HG03469 (cell line): ENCODE data around the gene RPL41.
"Not testable (repeated sequence)": the region's sequence is repeated elsewhere in the genome, so short reads cannot be mapped to it uniquely, and the experiment has no call there.

ENCODE experiments used
- ATAC-seq: cut with Tn5 transposase; IDR thresholded peaks from one replicate; pipeline ENCODE4 v1.9.1; 2021; ENCODE audit warnings: mild to moderate bottlenecking, moderate library complexity, moderate number of reproducible peaks; ENCODE audit not compliant: unreplicated experiment

Gene RPL41

DNA sequence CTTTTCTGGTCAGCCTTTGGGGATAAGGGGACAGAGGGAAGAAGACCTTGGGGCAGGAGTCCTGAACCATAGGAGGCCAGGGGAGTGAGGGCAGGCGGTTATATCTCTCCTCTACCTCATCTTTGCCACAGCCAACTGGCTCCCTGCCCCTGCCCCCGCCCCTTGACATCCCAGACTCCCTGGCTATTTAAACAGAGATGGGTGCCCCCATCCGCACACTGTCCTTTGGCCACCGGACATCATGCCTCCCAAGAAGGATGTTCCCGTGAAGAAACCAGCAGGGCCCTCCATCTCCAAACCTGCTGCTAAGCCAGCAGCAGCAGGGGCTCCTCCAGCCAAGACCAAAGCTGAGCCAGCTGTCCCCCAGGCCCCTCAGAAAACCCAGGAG is 37.2 kb downstream of the RPL41 start:
- ATAC-seq: no peak

DNA sequence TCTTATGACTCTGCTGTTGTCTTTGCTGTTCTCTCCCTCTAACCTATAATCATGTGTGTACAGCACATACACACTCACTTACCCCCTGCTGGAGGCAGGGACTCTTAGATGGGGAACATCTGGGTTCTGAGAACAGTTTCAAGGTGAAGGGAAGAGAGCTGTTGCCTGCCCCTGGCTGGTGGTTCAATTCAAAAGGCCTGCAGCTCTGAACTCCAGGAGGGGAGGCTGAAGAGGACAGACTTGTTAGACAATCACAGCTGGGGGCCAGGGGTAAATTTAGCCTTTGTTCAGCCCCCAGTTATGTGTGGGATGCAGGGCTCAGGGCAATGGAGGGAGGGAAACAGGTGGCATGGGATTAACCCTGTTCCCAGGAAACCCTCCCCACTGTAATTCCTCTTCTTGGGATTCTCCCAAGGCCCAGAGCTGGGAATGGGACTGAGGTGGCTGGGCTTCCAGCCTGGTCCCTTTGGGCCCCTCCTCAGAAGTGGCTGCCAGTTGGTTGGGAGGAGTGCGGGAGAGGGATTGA is 37.9 kb downstream of the RPL41 start:
- no peak for ATAC-seq

DNA sequence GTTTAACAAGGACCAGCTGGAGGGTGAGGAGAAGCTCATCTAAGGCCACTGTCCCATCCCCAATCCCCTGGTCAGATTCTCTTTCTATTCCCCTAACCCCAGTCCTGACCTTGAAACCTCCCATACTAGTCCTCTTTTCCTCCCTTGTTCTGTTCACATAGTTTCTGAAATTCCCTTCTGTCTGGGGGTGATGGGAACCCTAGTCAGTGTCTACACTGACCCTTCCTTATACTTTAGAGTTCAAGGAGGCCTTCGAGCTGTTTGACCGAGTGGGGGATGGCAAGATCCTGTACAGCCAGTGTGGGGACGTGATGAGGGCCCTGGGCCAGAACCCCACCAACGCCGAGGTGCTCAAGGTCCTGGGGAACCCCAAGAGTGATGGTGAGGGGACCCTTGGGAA is 38.4 kb downstream of the RPL41 start:
- no peak for ATAC-seq

DNA sequence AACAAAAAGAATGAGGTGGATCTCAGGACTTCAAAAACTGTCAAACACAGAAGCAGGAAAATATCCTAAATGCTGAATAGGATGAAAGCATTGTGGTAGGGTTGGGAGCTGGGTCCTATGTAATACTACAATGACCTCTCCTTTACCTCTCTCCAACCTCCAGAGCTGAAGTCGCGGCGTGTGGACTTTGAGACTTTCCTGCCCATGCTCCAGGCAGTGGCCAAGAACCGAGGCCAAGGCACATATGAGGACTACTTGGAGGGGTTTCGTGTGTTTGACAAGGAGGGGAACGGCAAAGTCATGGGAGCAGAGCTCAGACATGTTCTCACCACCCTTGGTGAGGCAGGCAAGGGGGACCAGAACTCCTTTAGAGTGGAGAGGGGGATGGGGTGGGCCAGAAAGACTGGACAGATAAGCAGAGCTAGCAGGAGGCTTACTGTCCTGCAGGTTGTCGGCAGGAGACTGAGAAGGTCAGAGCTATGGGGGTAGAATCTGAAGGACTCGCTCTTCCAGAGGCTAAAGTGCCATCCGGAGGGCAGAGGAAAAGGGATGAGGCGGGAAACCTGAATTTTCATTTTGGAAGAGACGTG is 38.9 kb downstream of the RPL41 start:
- no peak for ATAC-seq

DNA sequence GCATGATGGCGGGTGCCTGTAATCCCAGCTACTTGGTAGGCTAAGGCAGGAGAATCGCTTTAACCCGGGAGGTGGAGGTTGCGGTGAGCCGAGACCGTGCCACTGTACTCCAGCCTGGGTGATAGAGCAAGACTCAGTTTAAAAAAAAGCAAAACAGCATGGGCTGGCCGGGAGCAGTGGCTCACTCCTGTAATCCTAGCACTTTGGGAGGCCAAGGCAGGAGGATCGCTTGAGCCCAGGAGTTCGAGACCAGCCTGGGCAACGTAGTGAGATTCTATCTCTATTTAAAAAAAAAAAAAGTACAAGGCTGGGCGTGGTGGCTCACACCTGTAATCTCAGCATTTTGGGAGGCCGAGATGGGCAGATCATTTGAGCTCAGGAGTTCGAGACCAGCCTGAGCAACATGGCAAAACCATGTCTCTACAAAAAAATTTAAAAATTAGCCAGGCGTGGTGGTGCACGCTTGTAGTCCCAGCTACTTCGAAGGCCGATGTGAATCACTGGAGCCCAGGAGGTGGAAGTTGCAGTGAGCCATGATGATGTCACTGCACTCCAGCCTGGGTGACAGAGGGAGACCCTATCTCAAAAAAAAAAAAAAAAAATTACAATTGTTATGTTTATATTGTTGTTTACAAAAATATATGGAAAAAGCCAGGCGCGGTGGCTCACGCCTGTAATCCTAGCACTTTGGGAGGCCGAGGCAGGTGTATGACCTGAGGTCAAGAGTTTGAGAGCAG is 40.2 kb downstream of the RPL41 start:
- not testable (repeated sequence) for ATAC-seq

DNA sequence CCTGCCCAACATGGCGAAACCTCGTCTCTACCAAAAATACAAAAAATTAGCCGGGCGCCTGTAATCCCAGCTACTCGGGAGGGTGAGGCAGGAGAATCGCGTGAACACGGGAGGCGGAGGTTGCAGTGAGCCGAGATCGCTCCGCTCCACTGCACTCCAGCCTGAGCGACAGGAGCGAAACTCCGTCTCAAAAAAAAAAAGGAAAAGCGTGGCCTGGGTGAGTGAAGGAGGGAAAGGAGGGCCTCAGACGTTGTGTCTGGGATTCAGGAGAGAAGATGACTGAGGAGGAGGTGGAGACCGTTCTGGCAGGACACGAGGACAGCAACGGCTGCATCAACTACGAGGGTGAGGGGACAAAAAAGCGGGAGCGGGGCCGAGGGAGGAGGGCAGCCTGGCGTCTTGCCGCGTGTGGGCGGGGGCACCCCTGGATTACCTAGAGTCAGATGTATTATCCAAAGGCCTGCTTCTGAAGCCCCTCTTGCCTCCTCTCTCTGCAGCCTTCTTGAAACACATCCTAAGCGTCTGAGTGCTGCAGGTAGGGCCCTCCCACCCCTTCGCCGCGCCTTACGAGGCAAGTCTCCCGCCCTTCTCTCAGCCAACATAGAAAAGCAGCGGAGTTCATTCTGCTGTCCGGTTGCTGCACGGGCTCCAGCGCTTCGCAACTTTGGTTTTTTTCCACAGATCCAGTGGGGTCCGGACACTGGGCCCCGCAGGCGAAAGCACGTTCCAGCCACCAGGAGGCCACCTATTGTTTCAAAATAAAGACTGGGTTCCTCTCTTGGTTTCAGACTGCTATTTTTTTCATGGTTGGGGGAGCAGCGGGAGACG is 41.0 kb downstream of the RPL41 start:
- peak; percentile 14 for ATAC-seq

DNA sequence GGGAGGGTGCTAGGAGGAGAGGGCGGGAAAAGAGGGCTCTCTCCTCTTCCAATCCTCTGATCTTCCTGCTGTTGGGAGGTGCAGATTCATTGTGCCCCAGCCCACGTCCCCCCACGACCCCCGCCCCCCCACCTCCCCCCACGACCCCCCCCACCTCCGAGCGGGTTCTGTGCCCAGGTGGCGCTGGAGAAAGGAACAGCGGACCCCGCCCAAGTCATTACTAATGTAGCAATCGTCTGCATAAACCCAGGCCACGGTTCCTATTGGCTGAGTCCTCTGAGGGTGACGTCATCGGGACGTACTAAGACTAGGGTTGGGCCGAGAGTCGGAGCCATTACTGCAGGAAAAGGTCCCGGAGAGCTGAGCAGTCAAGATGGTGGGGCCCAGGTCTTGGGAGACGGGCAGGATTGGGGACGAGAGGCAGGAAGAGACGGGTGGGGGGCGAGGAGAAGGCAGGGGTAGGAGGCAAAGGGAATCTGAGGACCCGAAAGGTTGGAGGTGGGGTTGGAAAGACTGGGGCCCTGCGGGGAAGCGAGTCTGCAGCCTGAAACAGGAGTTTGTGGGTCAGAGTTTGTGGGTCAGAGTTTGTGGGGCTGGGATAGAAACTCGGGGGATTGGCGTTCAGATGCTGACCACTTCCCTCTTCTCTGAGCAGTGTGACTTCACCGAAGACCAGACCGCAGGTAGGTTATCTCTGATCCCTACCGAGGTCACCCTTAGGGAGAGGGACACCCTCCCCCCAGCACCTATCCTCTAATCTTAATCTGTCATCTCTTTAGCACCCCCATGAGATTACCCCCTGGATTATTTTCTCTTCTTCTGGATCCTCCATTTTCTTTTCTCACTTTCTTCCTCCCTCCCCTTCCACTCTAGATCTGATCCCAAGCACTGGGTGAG is 41.8 kb downstream of the RPL41 start, which contains the start of gene MYL6:
TSS of gene MYL6 (plus strand) at position 331 of the 897 bp plus-strand sequence. CDS start at position 374, 43 bp downstream.
- ATAC-seq: peak; percentile 48

DNA sequence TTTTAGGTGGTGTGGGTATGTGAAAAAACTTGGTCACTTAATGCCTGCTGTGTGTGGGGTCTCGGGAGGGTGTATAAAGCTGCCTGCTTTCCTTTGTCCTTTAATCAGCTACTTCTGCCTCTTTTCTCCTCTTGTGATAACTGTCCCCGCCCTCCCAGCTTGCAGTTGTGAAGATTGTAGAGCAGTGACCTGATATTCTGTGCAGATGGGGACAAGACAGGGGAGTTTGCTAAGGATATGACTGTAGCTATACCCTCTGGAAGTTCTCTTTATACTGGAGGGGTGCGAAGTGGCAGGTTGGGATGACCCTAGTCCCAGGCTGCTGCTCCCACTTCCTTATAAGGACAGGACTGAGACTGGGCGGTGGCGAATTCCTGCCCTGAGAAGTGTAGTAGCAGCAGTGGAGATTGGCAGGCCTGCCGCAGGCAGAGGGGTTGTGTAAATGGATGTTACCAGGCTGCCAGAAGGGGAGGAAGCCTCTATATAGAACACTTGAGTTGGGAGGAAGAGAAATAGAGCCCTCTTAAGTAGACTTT is 42.6 kb downstream of the RPL41 start:
- no peak for ATAC-seq

DNA sequence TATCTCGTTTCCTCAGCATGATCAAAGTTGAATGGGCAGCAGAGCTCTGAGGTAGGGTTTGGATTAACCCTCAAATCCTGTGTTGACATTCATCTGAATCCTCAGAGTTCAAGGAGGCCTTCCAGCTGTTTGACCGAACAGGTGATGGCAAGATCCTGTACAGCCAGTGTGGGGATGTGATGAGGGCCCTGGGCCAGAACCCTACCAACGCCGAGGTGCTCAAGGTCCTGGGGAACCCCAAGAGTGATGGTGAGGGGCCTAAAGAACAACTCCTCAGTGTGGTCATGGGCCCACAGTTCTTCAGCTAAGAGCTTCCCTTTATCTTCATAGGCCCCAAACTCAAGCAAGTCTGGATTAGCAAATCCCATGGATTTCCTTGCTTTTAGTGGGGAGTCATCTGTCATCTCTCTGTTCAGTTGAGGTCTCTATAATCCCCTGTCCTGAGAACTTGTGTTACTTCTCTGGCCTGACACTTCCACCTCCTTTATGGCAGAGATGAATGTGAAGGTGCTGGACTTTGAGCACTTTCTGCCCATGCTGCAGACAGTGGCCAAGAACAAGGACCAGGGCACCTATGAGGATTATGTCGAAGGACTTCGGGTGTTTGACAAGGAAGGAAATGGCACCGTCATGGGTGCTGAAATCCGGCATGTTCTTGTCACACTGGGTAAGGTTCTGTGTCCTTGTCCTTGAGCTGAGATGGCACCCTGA is 43.2 kb downstream of the RPL41 start:
- no peak for ATAC-seq

DNA sequence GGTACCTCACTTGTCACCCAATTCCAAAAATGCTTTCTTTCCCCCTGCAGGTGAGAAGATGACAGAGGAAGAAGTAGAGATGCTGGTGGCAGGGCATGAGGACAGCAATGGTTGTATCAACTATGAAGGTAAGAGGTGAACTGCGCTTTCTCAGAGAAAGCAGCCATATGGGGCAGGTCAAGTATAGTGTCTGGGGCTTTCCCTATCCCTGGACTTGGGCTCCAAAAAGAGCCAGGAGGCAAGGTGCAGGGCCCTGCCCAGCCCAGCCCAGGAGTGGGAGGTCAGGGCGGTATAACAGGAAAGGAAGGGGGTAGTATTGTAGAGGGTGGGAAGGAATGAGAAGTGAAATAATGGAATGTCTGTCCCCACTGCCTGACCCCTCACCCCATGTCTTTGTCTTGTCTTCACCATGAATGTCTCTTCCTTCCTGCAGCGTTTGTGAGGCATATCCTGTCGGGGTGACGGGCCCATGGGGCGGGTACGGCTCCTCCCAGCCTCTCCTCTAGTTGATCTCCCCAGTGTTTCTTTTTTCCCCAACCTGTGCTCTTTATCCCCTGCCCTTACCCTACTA is 43.8 kb downstream of the RPL41 start:
- no peak for ATAC-seq

DNA sequence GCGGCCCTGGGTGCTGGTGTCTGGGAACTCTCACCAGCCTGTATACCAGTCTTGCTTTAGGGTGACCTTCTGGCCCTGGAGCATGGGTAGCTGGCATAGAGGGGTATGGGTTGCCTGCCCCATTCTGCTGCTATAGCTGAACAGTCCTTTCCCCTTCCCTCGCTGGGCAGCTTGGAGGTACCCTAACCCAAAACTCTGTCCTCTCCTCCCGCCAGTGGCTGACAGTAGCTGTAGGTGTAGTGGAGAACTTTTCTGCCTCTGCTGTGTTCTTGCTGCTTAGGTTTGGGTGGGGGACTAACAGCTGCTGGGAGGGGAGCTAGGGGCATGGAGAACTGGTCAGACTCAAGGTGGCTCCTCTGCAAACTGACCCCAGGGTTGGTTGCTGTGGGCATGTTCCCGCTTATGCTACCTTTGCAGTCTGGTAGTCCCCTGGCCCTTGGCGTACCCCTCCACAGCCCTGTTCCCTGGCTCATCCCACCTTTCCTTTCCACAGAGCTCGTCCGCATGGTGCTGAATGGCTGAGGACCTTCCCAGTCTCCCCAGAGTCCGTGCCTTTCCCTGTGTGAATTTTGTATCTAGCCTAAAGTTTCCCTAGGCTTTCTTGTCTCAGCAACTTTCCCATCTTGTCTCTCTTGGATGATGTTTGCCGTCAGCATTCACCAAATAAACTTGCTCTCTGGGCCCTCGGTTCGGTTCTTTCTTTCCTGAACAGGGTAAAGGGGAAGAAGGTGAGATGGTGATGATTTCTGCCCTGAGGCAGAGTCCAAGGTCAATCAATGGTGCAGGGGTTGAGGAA is 44.7 kb downstream of the RPL41 start:
- no peak for ATAC-seq

DNA sequence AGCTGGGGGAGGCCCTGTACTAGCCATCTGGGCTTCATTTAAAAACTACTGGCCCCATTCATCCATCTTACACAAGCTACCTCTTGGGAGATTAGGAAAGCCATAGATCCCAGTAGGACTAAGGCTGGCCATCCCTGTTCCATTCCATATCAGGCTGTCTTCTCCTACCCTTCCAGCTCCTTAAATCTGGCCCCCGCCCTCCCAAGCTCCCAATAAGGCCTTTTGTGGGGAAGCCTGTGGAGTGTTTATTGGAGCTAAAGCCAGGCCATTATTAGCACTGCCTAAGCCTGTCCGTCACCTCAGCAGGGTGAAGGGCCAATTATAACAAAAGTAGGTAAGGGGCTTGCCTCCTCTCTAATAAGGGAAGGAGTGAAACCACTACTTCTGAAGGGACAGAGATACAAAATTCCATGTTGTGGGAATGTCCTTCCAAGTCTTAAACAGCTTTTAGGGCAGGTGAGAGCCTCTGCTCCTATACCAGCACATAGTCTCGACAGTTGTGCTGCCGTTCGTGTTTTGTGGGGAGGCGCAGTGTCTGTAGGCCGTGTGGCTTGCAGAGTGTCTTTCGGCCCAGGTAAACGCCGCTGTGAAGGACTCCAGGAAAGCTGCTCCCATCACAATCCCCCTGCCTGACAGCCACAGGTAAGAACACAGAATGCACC is 45.4 kb downstream of the RPL41 start:
- ATAC-seq: no peak

DNA sequence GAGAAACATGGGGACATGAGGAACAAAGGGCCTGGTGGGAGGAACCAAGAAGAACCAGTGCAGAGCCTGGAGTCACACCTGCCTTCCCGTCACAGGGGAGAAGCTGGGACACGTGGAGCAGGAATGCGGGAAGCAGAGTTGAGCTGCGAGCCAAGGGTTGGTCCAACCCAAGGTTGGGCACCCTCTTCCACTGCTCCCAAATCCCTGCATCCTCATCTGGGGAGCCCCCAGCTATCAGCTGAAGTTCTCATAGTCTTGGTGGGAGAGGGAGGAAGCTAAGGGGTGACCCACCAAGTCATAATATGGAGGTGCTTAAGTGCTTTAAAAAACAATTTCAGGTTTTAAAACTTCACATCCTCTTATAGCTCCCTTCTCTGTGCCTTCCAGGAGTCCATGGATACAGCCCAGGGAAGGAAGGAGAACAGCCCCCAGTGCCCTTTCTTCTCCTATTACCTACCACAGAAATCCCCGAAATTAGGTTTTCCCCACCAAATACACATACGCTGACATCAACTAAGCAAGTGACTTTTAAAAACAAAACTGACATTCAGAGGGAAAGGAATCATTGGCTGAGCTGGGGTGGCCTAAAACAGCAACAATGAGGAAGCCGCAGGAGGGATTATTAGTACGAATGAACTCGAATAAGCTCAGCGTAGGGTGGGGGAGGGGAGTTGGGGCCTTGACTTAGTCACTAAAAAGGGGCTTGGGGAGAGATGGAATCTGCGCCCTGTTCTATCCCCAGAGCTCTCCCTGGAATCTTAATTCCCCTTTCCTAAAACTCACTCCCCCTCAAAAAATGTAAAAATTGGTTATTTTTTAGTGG is 46.2 kb downstream of the RPL41 start:
- no peak for ATAC-seq

DNA sequence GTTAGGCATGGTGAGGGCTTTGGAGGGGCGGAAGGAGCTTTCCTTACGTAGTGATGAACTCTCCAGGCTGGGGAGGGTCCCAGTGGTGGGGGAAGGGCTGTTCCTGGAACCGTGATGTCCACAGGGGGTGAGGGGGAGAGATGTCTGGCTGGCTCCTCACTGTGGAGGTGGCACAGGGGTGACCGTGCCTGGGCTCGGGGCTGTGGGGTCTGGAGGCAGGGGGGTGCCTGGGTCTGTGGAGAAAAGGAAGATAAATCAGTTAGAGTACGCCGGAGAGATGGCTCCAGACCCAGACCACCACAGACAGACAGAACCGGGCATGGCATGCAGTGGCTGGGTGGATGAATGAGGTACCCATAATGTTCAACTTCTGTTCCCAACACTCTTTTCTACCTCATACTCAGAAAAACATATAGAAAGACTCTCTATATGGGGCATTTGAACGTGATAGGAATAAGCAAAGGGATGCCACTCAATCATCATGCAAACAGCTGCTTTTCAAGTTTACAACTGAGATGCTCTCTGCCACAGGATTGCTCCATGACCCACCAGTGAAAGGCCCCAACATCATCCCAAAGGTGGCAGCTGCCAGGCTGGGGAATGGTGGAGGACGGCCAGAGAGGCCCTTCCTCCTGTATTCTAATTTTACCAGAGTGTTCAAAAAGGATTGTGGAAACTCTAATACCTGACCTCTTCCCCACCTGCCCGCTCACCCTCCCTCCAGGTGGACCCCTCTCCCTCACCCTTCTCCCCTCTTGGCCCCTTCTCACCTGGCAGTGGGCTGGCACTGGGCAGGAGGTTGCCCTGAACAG is 47.3 kb downstream of the RPL41 start:
- ATAC-seq: no peak

DNA sequence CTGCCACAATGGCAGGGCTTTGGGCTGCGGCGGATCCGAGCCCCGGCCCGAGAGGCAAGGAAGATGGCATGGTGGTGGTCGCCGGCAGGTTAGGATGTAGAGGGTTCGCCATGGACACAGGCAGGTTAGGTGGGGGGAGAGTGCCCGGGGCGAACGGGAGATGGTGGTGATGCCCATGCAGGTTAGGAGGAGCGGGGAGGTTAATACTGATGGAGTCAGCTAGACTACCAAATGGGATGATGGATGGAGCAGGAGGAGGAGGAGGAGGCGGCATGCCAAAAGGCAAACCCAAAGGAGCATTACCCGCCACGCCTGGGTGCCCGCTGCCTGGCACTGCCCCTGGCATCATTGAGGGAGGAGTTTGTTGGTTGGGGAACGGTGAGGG is 47.9 kb downstream of the RPL41 start:
- ATAC-seq: no peak

DNA sequence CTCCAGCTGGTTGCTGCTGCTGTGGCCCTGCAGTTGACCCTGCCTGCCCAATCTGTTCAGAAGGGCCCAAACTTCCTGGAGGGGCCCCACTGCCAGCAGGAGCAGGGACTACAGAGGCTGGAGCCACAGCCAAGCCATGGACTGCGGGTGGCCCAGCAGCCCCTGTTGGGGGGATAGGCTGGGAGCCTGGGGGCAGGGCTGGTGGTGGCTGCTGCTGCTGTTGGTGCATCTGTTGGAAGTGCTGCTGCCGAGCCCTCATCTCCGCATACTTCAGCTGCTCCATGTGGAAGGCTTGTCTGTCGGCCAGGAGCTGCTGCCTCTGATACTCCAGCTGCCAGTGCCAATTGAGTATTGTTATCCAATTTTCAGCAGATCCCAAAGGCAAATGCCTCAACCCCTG is 48.9 kb downstream of the RPL41 start:
- ATAC-seq: no peak
